Esophagus (tissue), 2 donors: ENCODE data around the gene FOXP1. TPM values are rescaled to one million over a fixed set of nuclear protein-coding genes. Genes with fewer than 3 reads are reported as not detected.

Source experiments
- H3K27ac ChIP-seq, 2 donors: one replicate each; pipeline ENCODE4 v1.5.1; 2013; ENCODE audit warnings: low read depth in 2 of 2, mild to moderate bottlenecking in 2 of 2, inconsistent platforms in 1 of 2, low read length in 1 of 2, moderate library complexity in 1 of 2
- H3K27me3 ChIP-seq, 2 donors: one replicate each; pipeline ENCODE4 v1.6.1; 2013; ENCODE audit warnings: low read length in 2 of 2, control low read depth in 1 of 2, mild to moderate bottlenecking in 1 of 2; ENCODE audit not compliant: insufficient read depth in 2 of 2, control insufficient read depth in 1 of 2
- H3K36me3 ChIP-seq, 2 donors: one replicate each; pipeline ENCODE4 v1.6.1; 2013; ENCODE audit warnings: low read length in 1 of 2; ENCODE audit not compliant: control insufficient read depth in 2 of 2, insufficient read depth in 2 of 2
- H3K4me1 ChIP-seq, 2 donors: one replicate each; pipeline ENCODE4 v1.6.1; 2013; ENCODE audit warnings: low read length in 1 of 2; ENCODE audit not compliant: control insufficient read depth in 2 of 2, insufficient read depth in 2 of 2
- H3K4me3 ChIP-seq, 2 donors: one replicate each; pipeline ENCODE4 v1.5.1; 2013; ENCODE audit warnings: low read length in 2 of 2, mild to moderate bottlenecking in 2 of 2, low read depth in 1 of 2, moderate library complexity in 1 of 2
- H3K9me3 ChIP-seq, 2 donors: one replicate each; pipeline ENCODE4 v1.6.1; 2013; ENCODE audit warnings: mild to moderate bottlenecking in 2 of 2, low read depth in 1 of 2, low read length in 1 of 2, moderate library complexity in 1 of 2; ENCODE audit not compliant: control insufficient read depth in 2 of 2, insufficient read depth in 1 of 2
- WGBS, 2 donors: extraction: QIAGEN DNeasy Blood & Tissue Kit; methylation state at CpG; one replicate each; pipeline ENCODE4 v1.1.7; 2013; 5-methylcytosine and 5-hydroxymethylcytosine counted together
- polyA plus RNA-seq, 2 donors: library from polyadenylated mRNA; stranded (reverse); fragments of 200-250 nt; gene quantifications; one replicate each; pipeline ENCODE4 v1.2.3, GENCODE V29; 2013
- donor health status: healthy with polysubstance abuse.
- donor health status: Bipolar disorder and iron deficiency.

Gene FOXP1
- polyA plus RNA-seq, 2 donors = 10.7 to 20.4 TPM

- Histone ChIP-seq H3K4me1 (no peaks in the 10 kb centered on the region), H3K27me3 (no peaks in the 10 kb centered on the region), H3K9me3 (no peaks in the 10 kb centered on the region), H3K27ac (no peak overlapping the region), H3K36me3 (no peaks in the 10 kb centered on the region), H3K4me3 (no peak overlapping the region)
- 87 to 91% methylated on average over 7 of the region's 7 CpGs for WGBS, 2 donors
Measured at GRCh38 chr3:71219744-71220638, 363.5 kb downstream of the FOXP1 start.

- Histone ChIP-seq H3K27me3 (no peaks in the 10 kb centered on the region), H3K36me3 (no peaks in the 10 kb centered on the region), H3K27ac (no peak overlapping the region), H3K9me3 (no peaks in the 10 kb centered on the region), H3K4me3 (no peak overlapping the region), H3K4me1 (no peaks in the 10 kb centered on the region)
- 88 to 90% methylated on average over 5 of the region's 5 CpGs for WGBS, 2 donors
Measured at GRCh38 chr3:71218508-71218907, 365.0 kb downstream of the FOXP1 start.

- Histone ChIP-seq H3K36me3 (no peaks in the 10 kb centered on the region), H3K4me3 (no peak overlapping the region), H3K4me1 (no peaks in the 10 kb centered on the region), H3K27me3 (no peaks in the 10 kb centered on the region), H3K9me3 (no peaks in the 10 kb centered on the region), H3K27ac (no peak overlapping the region)
- 88 to 91% methylated on average over 8 of the region's 8 CpGs for WGBS, 2 donors
Measured at GRCh38 chr3:71217640-71218222, 365.8 kb downstream of the FOXP1 start.

GRCh38 chr3:71215351-71215750, 368.2 kb downstream of the FOXP1 start:
- Histone ChIP-seq H3K4me1 (no peaks in the 10 kb centered on the region), H3K36me3 (no peaks in the 10 kb centered on the region), H3K4me3 (no peak overlapping the region), H3K27ac (no peak overlapping the region), H3K27me3 (no peaks in the 10 kb centered on the region), H3K9me3 (no peaks in the 10 kb centered on the region)
- WGBS, 2 donors = 76 to 91% methylated on average over 1 of the region's 1 CpG

GRCh38 chr3:71214797-71215196, 368.7 kb downstream of the FOXP1 start:
- Histone ChIP-seq H3K27ac (no peak overlapping the region), H3K4me3 (no peak overlapping the region), H3K9me3 (no peaks in the 10 kb centered on the region), H3K4me1 (no peaks in the 10 kb centered on the region), H3K27me3 (no peaks in the 10 kb centered on the region), H3K36me3 (no peaks in the 10 kb centered on the region)
- 96% methylated on average over 1 of the region's 1 CpG for WGBS, 2 donors

- no peaks in the 10 kb centered on the region for H3K4me1 ChIP-seq
- H3K4me3 ChIP-seq = no peak overlapping the region
- no peaks in the 10 kb centered on the region for H3K36me3 ChIP-seq
- 80 to 95% methylated on average over 4 of the region's 4 CpGs for WGBS, 2 donors
- H3K9me3 ChIP-seq = no peaks in the 10 kb centered on the region
- H3K27ac ChIP-seq = no peak overlapping the region
- no peaks in the 10 kb centered on the region for H3K27me3 ChIP-seq
Measured at GRCh38 chr3:71214016-71214415, 369.5 kb downstream of the FOXP1 start.

- 75 to 80% methylated on average over 4 of the region's 4 CpGs for WGBS, 2 donors
- peak overlapping the region; percentile 11 to 59 for H3K27ac ChIP-seq
Measured at GRCh38 chr3:71211083-71211482, 372.4 kb downstream of the FOXP1 start.

GRCh38 chr3:71210257-71211007, 373.1 kb downstream of the FOXP1 start:
- Histone ChIP-seq H3K4me3 (no peak overlapping the region), H3K9me3 (no peaks in the 10 kb centered on the region), H3K27me3 (no peaks in the 10 kb centered on the region), H3K4me1 (peaks cover 0 to 2% of the 10 kb centered on the region in 2 donors), H3K36me3 (no peaks in the 10 kb centered on the region), H3K27ac (peak overlapping the region; percentile 50 to 65)
- WGBS, 2 donors = 61 to 63% methylated on average over 4 of the region's 4 CpGs

More at GRCh38 chr3:71211083-71211482, 372.4 kb downstream of the FOXP1 start:
- Histone ChIP-seq H3K27me3 (no peaks in the 10 kb centered on the region), H3K4me1 (no peaks in the 10 kb centered on the region), H3K9me3 (no peaks in the 10 kb centered on the region), H3K36me3 (no peaks in the 10 kb centered on the region), H3K4me3 (no peak overlapping the region)

GRCh38 chr3:71208211-71209095, 375.1 kb downstream of the FOXP1 start:
- H3K4me1 ChIP-seq = peaks cover 0 to 3% of the 10 kb centered on the region in 2 donors
- no peaks in the 10 kb centered on the region for H3K27me3 ChIP-seq
- H3K36me3 ChIP-seq = no peaks in the 10 kb centered on the region
- no peak overlapping the region for H3K4me3 ChIP-seq
- 51 to 66% methylated on average over 6 of the region's 6 CpGs for WGBS, 2 donors
- no peaks in the 10 kb centered on the region for H3K9me3 ChIP-seq
- H3K27ac ChIP-seq = no peak overlapping the region
